Activated naive CD4-positive, alpha-beta T cell treated with anti-CD3 and anti-CD28 coated beads, Interleukin-2, amount 50 U/mL, for 16 hours (primary cell): ENCODE results near the gene KLHL36.

Experiments
- DNase-seq: peaks from one replicate; pipeline ENCODE4 v3.0.0-alpha.2; 2020

Gene KLHL36

GRCh38 chr16:84647828-84648594 lies at the start of gene KLHL36:
Gene KLHL36 (plus strand): TSS chr16:84648511. CDS start chr16:84650868, 2,357 bp downstream.
- peak; percentile 77 for DNase-seq

GRCh38 chr16:84599521-84600202 lies 48.6 kb upstream of the KLHL36 start:
- DNase-seq = peak; percentile 77

GRCh38 chr16:84600343-84601229 lies 47.7 kb upstream of the KLHL36 start:
- DNase-seq = no peak

- DNase-seq = no peak
Measured at GRCh38 chr16:84603140-84603816, 45.0 kb upstream of the KLHL36 start.

GRCh38 chr16:84603940-84604339 lies 44.4 kb upstream of the KLHL36 start:
- no peak for DNase-seq

- no peak for DNase-seq
Measured at GRCh38 chr16:84604477-84605013, 43.8 kb upstream of the KLHL36 start.

GRCh38 chr16:84605339-84605848 lies 42.9 kb upstream of the KLHL36 start:
- no peak for DNase-seq

GRCh38 chr16:84606081-84606875 lies 42.0 kb upstream of the KLHL36 start:
- no peak for DNase-seq

- DNase-seq = no peak
Measured at GRCh38 chr16:84607061-84607460, 41.2 kb upstream of the KLHL36 start.

- no peak for DNase-seq
Measured at GRCh38 chr16:84607694-84608093, 40.6 kb upstream of the KLHL36 start.

- no peak for DNase-seq
Measured at GRCh38 chr16:84608282-84608681, 40.0 kb upstream of the KLHL36 start.

GRCh38 chr16:84609563-84610177 lies 38.6 kb upstream of the KLHL36 start:
- DNase-seq = no peak

- no peak for DNase-seq
Measured at GRCh38 chr16:84610376-84610775, 37.9 kb upstream of the KLHL36 start.

GRCh38 chr16:84611041-84611440 lies 37.3 kb upstream of the KLHL36 start:
- DNase-seq = no peak

GRCh38 chr16:84612686-84613085 lies 35.6 kb upstream of the KLHL36 start:
- no peak for DNase-seq

- DNase-seq = no peak
Measured at GRCh38 chr16:84613408-84614072, 34.8 kb upstream of the KLHL36 start.

GRCh38 chr16:84614073-84614459 lies 34.2 kb upstream of the KLHL36 start:
- DNase-seq = no peak

- no peak for DNase-seq
Measured at GRCh38 chr16:84614623-84614967, 33.7 kb upstream of the KLHL36 start.

GRCh38 chr16:84614968-84615813 lies 33.1 kb upstream of the KLHL36 start:
- DNase-seq = no peak

GRCh38 chr16:84616515-84616914 lies 31.8 kb upstream of the KLHL36 start:
- no peak for DNase-seq
